K562 (cell line): ENCODE data around the gene SPATA25. TPM values are rescaled to one million over a fixed set of nuclear protein-coding genes. Genes with fewer than 3 reads are reported as not detected.

Experiments used
- ARID2 ChIP-seq: fragments of 450-650 bp; IDR thresholded peaks from 2 replicates; pipeline ENCODE4 v1.6.1; 2017; ENCODE audit warnings: antibody characterized with exemption, mild to moderate bottlenecking
- ATF3 ChIP-seq, 2 experiments: fragments of 450-650 bp in 1 of 2; sonication (generic) in 1 of 2; formaldehyde crosslinking in 1 of 2; IDR thresholded peaks in 1 of 2; conservative IDR thresholded peaks in 1 of 2; 2 replicates each; pipeline versions ENCODE4 v1.6.1 to v1.8.1; 2016 to 2023; ENCODE audit warnings: mild to moderate bottlenecking in 2 of 2, moderate library complexity in 2 of 2, inconsistent platforms in 1 of 2, missing genetic modification reagents in 1 of 2
- BACH1 ChIP-seq: fragments of 200-800 bp; sonication (Bioruptor generic); IDR thresholded peaks from 2 replicates; pipeline ENCODE4 v1.6.1; 2016; ENCODE audit warnings: missing genetic modification characterization, missing compliant biosample characterization
- BHLHE40 ChIP-seq: IDR thresholded peaks from 2 replicates; pipeline ENCODE4 v1.6.1; 2011; ENCODE audit warnings: low read length, improper control_type of control experiment
- CAMTA2 ChIP-seq: fragments of 250-450 bp; sonication (Bioruptor Pico); conservative IDR thresholded peaks from 2 replicates; pipeline ENCODE4 v1.5.1; 2022
- CBFA2T3 ChIP-seq: fragments of 450-650 bp; IDR thresholded peaks from 2 replicates; pipeline ENCODE4 v1.6.1; 2017
- CC2D1A ChIP-seq: fragments of 450-650 bp; IDR thresholded peaks from 2 replicates; pipeline ENCODE4 v1.6.1; 2017; ENCODE audit warnings: mild to moderate bottlenecking
- JUND ChIP-seq, 2 experiments: IDR thresholded peaks; 2 replicates in 1 of 2; 3 replicates in 1 of 2; pipeline ENCODE4 v1.6.1; 2011; ENCODE audit warnings: borderline replicate concordance in 2 of 2, low read depth in 2 of 2, low read length in 2 of 2, improper control_type of control experiment in 1 of 2, missing biosample characterization in 1 of 2, missing genetic modification characterization in 1 of 2, missing genetic modification reagents in 1 of 2
- MYBL2 ChIP-seq, 2 experiments: fragments of 450-650 bp in 1 of 2; sonication (generic) in 1 of 2; formaldehyde crosslinking in 1 of 2; IDR thresholded peaks; 2 replicates each; pipeline versions ENCODE4 v1.6.1 to v1.8.1; 2017 to 2022; ENCODE audit warnings: borderline replicate concordance in 1 of 2, inconsistent platforms in 1 of 2, low read depth in 1 of 2, mild to moderate bottlenecking in 1 of 2, missing genetic modification reagents in 1 of 2, moderate library complexity in 1 of 2
- MYNN ChIP-seq, 2 experiments: sonication (generic); formaldehyde crosslinking in 1 of 2; IDR thresholded peaks; 2 replicates each; pipeline versions ENCODE4 v1.5.0 to v1.6.1; 2016 to 2020; ENCODE audit warnings: antibody characterized with exemption in 1 of 2, missing genetic modification reagents in 1 of 2
- NFIC ChIP-seq: fragments of 450-650 bp; IDR thresholded peaks from 2 replicates; pipeline ENCODE4 v1.6.1; 2017; ENCODE audit warnings: mild to moderate bottlenecking, inconsistent platforms
- NR2C1 ChIP-seq, 2 experiments: fragments of 450-650 bp; IDR thresholded peaks; 2 replicates each; pipeline ENCODE4 v1.6.1; 2017; ENCODE audit warnings: mild to moderate bottlenecking in 2 of 2, antibody characterized with exemption in 1 of 2, inconsistent platforms in 1 of 2, missing compliant biosample characterization in 1 of 2, missing genetic modification characterization in 1 of 2
- OTX1 ChIP-seq: fragments of 450-650 bp; formaldehyde crosslinking; IDR thresholded peaks from 2 replicates; pipeline ENCODE4 v1.4.0; 2022; ENCODE audit warnings: mild to moderate bottlenecking
- PTBP1 ChIP-seq: fragments of 200-400 bp; formaldehyde crosslinking; IDR thresholded peaks from 2 replicates; pipeline ENCODE4 v1.6.1; 2017; ENCODE audit warnings: low read depth, low read length
- RBBP5 ChIP-seq: fragments of 200-600 bp; sonication (generic); IDR thresholded peaks from 2 replicates; pipeline ENCODE4 v1.6.1; 2012; ENCODE audit warnings: borderline replicate concordance, mild to moderate bottlenecking, low read length, control low read depth, inconsistent platforms; ENCODE audit not compliant: insufficient read depth, poor library complexity, severe bottlenecking
- SMAD3 ChIP-seq: fragments of 450-650 bp; formaldehyde crosslinking; conservative IDR thresholded peaks from 2 replicates; pipeline ENCODE4 v1.4.0; 2020; ENCODE audit warnings: mild to moderate bottlenecking
- STAG1 ChIP-seq: sonication (generic); formaldehyde crosslinking; IDR thresholded peaks from 2 replicates; pipeline ENCODE4 v1.5.0; 2020; ENCODE audit warnings: missing genetic modification reagents, borderline replicate concordance
- STAT5A ChIP-seq: IDR thresholded peaks from 2 replicates; pipeline ENCODE4 v1.6.1; 2012; ENCODE audit warnings: low read length, inconsistent platforms, borderline replicate concordance
- ZC3H11A ChIP-seq: IDR thresholded peaks from 2 replicates; pipeline ENCODE4 v1.6.1; 2012; ENCODE audit warnings: low read depth, low read length, improper control_type of control experiment
- ZHX1 ChIP-seq: fragments of 150-350 bp; conservative IDR thresholded peaks from 2 replicates; pipeline ENCODE4 v1.6.1; 2014; ENCODE audit warnings: low read length
- ZNF134 ChIP-seq: fragments of 250-450 bp; sonication (Bioruptor Pico); conservative IDR thresholded peaks from 2 replicates; pipeline ENCODE4 v1.4.0; 2020
- ZNF165 ChIP-seq: fragments of 250-450 bp; sonication (Bioruptor Pico); IDR thresholded peaks from 2 replicates; pipeline ENCODE4 v1.4.0; 2020; ENCODE audit warnings: borderline replicate concordance
- ZNF212 ChIP-seq: fragments of 450-650 bp; formaldehyde crosslinking; IDR thresholded peaks from 2 replicates; pipeline ENCODE4 v1.4.0; 2020; ENCODE audit warnings: mild to moderate bottlenecking
- ZNF780A ChIP-seq: fragments of 250-450 bp; sonication (Bioruptor Pico); IDR thresholded peaks from 2 replicates; pipeline ENCODE4 v1.5.0; 2021; ENCODE audit warnings: mild to moderate bottlenecking
- ZNF830 ChIP-seq: fragments of 250-450 bp; sonication (Bioruptor Pico); IDR thresholded peaks from 2 replicates; pipeline ENCODE4 v1.5.0; 2021; ENCODE audit warnings: mild to moderate bottlenecking
- ZSCAN29 ChIP-seq: fragments of 450-650 bp; IDR thresholded peaks from 2 replicates; pipeline ENCODE4 v1.6.1; 2017
- polyA plus RNA-seq, 8 experiments: library from polyadenylated mRNA; depleted of rRNA in 4 of 8; stranded (reverse) in 5 of 8; unstranded in 3 of 8; fragments of >200 nt; fragmentation: Nextera tagmentation in 2 of 8; fragmentation: Illumina TruSeq in 1 of 8; extraction: Ambion mirVana in 2 of 8; extraction: Trizol in 1 of 8; gene quantifications; 2 replicates each; pipeline versions ENCODE4 v1.2.1 to v1.2.3, GENCODE V29; 2011 to 2014; ENCODE audit warnings: inconsistent platforms in 1 of 8, missing spikeins in 1 of 8
- total RNA-seq, 7 experiments: library from RNA; depleted of rRNA in 6 of 7; stranded (reverse); fragments of >200 nt in 6 of 7; fragmentation: Illumina TruSeq in 2 of 7; extraction: Trizol in 2 of 7; gene quantifications; 2 replicates each; pipeline versions ENCODE4 v1.2.1 to v1.2.3, GENCODE V29; 2011 to 2021; ENCODE audit warnings: low replicate concordance in 1 of 7

Gene SPATA25
- total and polyA plus RNA-seq, 9 of the 15 experiments (the other 6 are each of a cell fraction or from before 2014, with no cell fraction given) = 0.21 to 0.95 (median 0.53) TPM; not detected in 3

- TF ChIP-seq JUND (IDR thresholded peaks at IDR 0.05; ENCODE audit: borderline replicate concordance, low read depth, low read length) (peak; percentile 44; the same call in 1 of the 2 replicates), JUND (tag; IDR thresholded peaks at IDR 0.05; ENCODE audit: borderline replicate concordance, low read depth, low read length) (no peak), BACH1 (peak; percentile 40; the same call in 1 of the 2 replicates), SMAD3 (CRISPR knock-in tag) (0 out of 2 replicates have a peak, but pooled peaks have one; percentile 40), ZNF134 (CRISPR knock-in tag) (no peak), ZNF780A (CRISPR knock-in tag) (no peak), MYBL2 (IDR thresholded peaks at IDR 0.05; ENCODE audit: low read depth) (peak; percentile 69), MYBL2 (CRISPR knock-in tag; IDR thresholded peaks at IDR 0.05; ENCODE audit: borderline replicate concordance) (no peak), CAMTA2 (no peak), ZC3H11A (no peak), STAG1 (CRISPR knock-in tag) (no peak), STAT5A (peak; percentile 84), CBFA2T3 (peak; percentile 96), ZNF830 (CRISPR knock-in tag) (no peak), ZSCAN29 (peak; percentile 78; the same call in 1 of the 2 replicates), PTBP1 (no peak), ATF3 (IDR thresholded peaks at IDR 0.05) (peak; percentile 82), ATF3 (CRISPR knock-in tag; conservative IDR thresholded peaks at IDR 0.05) (0 out of 2 replicates have a peak, but pooled peaks have one; percentile 18), RBBP5 (no peak), ZNF165 (CRISPR knock-in tag) (no peak), BHLHE40 (peak; percentile 62), NR2C1 (IDR thresholded peaks at IDR 0.05) (peak; percentile 45; the same call in 1 of the 2 replicates), NR2C1 (tag; IDR thresholded peaks at IDR 0.05) (peak; percentile 57), CC2D1A (peak; percentile 81; the same call in 1 of the 2 replicates), MYNN (IDR thresholded peaks at IDR 0.05) (peak; percentile 37; the same call in 1 of the 2 replicates), MYNN (CRISPR knock-in tag; IDR thresholded peaks at IDR 0.05) (no peak), ZNF212 (CRISPR knock-in tag) (no peak), NFIC (peak; percentile 60; the same call in 1 of the 2 replicates), ARID2 (no peak), ZHX1 (no peak), OTX1 (CRISPR knock-in tag) (no peak; the same call in 1 of the 2 replicates)
Measured at GRCh38 chr20:45935416-45936046, 48.1 kb upstream of the SPATA25 start (continued).
